Thoracic aorta (tissue), 2 donors: Measurements from ENCODE around the gene UBE2K. TPM values are rescaled to one million over a fixed set of nuclear protein-coding genes. Genes with fewer than 3 reads are reported as not detected.

ENCODE experiments used
- ATAC-seq: fragments of 150-250 bp; one replicate; pipeline ENCODE4 v1.8.0; 2017; ENCODE audit warnings: low read depth; ENCODE audit not compliant: insufficient number of reproducible peaks, low FRiP score
- DNase-seq: peaks from one replicate; pipeline ENCODE4 v3.0.0-alpha.2; 2020; ENCODE audit warnings: low spot score
- H3K27ac ChIP-seq, 2 donors: fragments of 200-600 bp; sonication (generic); 1 replicate in 1 of 2; 2 replicates in 1 of 2; pipeline ENCODE4 v1.5.1; 2016; ENCODE audit warnings: mild to moderate bottlenecking in 2 of 2, moderate library complexity in 2 of 2
- H3K27me3 ChIP-seq: fragments of 200-600 bp; sonication (generic); replicated peaks from 2 replicates; pipeline ENCODE4 v1.6.0; 2016; ENCODE audit warnings: mild to moderate bottlenecking; ENCODE audit not compliant: insufficient read depth
- H3K36me3 ChIP-seq: fragments of 200-600 bp; sonication (generic); one replicate; pipeline ENCODE4 v1.5.1; 2016
- H3K4me1 ChIP-seq, 2 donors: fragments of 200-600 bp; sonication (generic); 1 replicate in 1 of 2; 2 replicates in 1 of 2; pipeline versions ENCODE4 v1.5.1 to v1.6.0; 2016; ENCODE audit warnings: low read depth in 2 of 2, mild to moderate bottlenecking in 1 of 2; ENCODE audit not compliant: control insufficient read depth in 1 of 2
- H3K4me3 ChIP-seq: fragments of 200-600 bp; sonication (generic); 2 replicates; pipeline ENCODE4 v1.5.1; 2016; ENCODE audit warnings: mild to moderate bottlenecking
- H3K9me3 ChIP-seq: fragments of 200-600 bp; sonication (generic); 2 replicates; pipeline ENCODE4 v1.5.1; 2016
- CTCF ChIP-seq: fragments of 200-600 bp; sonication (generic); IDR thresholded peaks from one replicate; pipeline ENCODE4 v1.5.1; 2019; ENCODE audit warnings: antibody characterized with exemption
- total RNA-seq, 2 donors: library from RNA; depleted of rRNA; stranded (reverse); fragments of >200 nt; gene quantifications; one replicate each; pipeline versions ENCODE4 v1.1.0 to v1.2.3, GENCODE V29; 2016

UBE2K gene
- total RNA-seq, 2 donors from 2014 or later, result 28.8 to 39.2 TPM

GRCh38 chr4:39706741-39707511 lies 9.0 kb downstream of the UBE2K start:
- Histone ChIP-seq H3K27ac (peak overlapping the region; percentile 77 to 84), H3K4me3 (no peak overlapping the region), H3K27me3 (no peaks in the 10 kb centered on the region), H3K9me3 (no peaks in the 10 kb centered on the region), H3K36me3 (no peaks in the 10 kb centered on the region), H3K4me1 (peaks cover 28 to 45% of the 10 kb centered on the region in 2 donors)
- no peak for TF ChIP-seq CTCF
- no peak for ATAC-seq
- DNase-seq, result no peak

DNA sequence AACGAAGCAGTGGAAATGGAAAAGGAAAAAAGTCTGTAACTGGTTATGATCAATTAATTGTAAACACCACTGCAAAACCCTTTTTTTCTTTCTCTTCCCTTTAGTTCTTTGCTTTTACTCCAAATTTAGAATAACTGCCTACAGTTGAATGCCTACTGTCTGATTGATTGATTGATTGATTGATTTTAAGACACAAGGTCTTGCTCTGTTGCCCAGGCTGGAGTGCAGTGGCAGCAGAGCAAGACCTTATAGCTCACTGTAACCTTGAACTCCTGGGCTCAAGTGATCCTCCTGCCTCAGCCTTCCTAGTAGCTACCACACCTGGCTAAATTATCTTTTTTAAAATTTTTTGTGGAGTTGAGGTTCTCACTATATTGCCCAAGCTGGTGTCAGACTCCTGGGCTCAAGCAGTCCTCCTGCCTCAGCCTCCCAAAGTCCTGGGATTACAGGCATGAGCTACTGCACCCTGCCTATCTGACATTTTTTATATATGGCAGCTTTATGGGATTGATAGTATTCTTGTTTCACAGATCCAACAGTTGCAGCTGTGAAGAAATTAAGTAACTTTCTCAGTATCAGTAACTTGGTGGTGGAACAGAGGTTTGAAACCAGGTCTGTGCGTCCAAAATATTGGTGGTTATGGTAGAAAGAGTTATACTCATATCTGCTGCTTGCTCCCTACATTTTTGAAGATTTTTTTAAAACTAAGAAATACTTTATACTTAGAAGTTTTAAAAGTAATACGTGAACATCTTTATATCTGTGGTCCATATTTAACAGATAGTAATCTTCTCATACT lies 12.4 kb downstream of the UBE2K start:
- Histone ChIP-seq H3K27ac (no peak overlapping the region), H3K9me3 (no peaks in the 10 kb centered on the region), H3K27me3 (no peaks in the 10 kb centered on the region), H3K4me1 (peaks cover 36 to 64% of the 10 kb centered on the region in 2 donors), H3K36me3 (no peaks in the 10 kb centered on the region), H3K4me3 (no peak overlapping the region)
- ATAC-seq, result no peak
- TF ChIP-seq CTCF, result no peak
- no peak for DNase-seq

DNA sequence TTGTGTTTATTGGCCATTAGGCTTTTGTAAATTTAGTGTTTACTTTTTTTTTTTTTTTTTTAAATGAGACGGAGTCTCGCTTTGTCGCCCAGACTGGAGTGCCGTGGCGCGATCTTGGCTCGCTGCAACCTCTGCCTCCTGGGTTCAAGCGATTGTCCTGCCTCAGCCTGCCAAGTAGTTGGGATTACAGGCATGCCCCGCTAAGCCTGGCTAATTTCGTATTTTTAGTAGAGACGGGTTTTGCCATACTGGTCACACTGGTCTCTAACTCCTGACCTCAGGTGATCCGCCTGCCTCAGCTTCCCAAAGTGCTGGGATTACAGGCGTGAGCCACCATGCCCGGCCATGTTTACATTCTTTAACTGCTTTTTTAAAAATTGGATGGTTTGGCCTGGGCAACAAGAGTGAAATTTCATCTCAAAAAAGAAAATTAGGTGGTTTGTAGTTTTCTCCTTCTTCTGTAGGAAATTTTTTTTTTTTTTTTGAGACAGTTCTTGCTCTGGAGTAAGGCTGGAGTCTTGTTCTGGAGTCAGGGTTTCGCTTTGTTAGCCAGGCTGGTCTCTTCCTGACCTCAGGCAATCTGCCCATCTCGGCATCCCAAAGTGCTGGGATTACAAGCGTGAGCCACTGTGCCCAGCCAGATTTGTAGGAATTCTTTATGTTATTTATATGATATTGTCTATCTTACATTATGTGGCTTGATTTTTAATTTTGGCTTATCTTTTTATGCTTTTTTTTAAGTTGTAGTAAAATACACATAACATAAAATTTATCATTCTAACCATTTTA lies 15.1 kb downstream of the UBE2K start:
- no peaks in the 10 kb centered on the region for H3K9me3 ChIP-seq
- DNase-seq (no peak), ATAC-seq (no peak)
- no peaks in the 10 kb centered on the region for H3K27me3 ChIP-seq
- no peak overlapping the region for H3K27ac ChIP-seq
- H3K36me3 ChIP-seq, result no peaks in the 10 kb centered on the region
- TF ChIP-seq CTCF, result no peak
- no peak overlapping the region for H3K4me3 ChIP-seq
- H3K4me1 ChIP-seq, result peaks cover 24 to 46% of the 10 kb centered on the region in 2 donors

DNA sequence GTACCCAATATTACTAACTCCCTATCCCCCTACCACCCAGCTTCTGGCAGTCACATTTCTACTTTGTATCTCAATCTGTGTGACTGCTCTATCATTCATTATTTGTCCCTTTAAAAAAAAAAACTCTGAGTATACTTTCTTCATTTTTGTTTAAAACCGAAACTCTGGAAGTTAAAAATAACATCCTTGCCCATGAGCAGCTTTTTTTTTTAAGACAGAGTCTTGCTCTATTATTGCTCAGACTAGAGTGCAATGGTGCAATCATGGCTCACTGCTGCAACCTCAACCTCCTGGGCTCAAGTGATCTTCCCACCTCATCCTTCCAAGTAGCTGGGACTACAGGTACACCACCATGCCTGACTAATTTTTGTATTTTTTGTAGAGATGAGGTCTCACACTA lies 15.8 kb downstream of the UBE2K start:
- Histone ChIP-seq H3K27me3 (no peaks in the 10 kb centered on the region), H3K36me3 (no peaks in the 10 kb centered on the region), H3K4me1 (peaks cover 19 to 40% of the 10 kb centered on the region in 2 donors), H3K4me3 (no peak overlapping the region), H3K27ac (no peak overlapping the region), H3K9me3 (no peaks in the 10 kb centered on the region)
- ATAC-seq, result peak; percentile 76
- no peak for DNase-seq
- TF ChIP-seq CTCF, result no peak

GRCh38 chr4:39714166-39714565 lies 16.2 kb downstream of the UBE2K start:
- Histone ChIP-seq H3K27me3 (no peaks in the 10 kb centered on the region), H3K36me3 (no peaks in the 10 kb centered on the region), H3K27ac (no peak overlapping the region), H3K9me3 (no peaks in the 10 kb centered on the region), H3K4me3 (no peak overlapping the region), H3K4me1 (peaks cover 16 to 35% of the 10 kb centered on the region in 2 donors)
- DNase-seq (no peak), ATAC-seq (no peak)
- no peak for TF ChIP-seq CTCF
